ENCODE measurements around the gene HFE. TPM values are rescaled to one million over a fixed set of nuclear protein-coding genes. Genes with fewer than 3 reads are reported as not detected.

HFE gene
- 6.2 and 8.7 TPM in 2 replicates for total RNA-seq

GRCh38 chr6:26087284-26088115 is at the start of gene HFE:
Gene HFE, plus strand, starts transcription at chr6:26087429. Its CDS starts 12 bp downstream, at chr6:26087441.

Other genes starting within 250 kb of the HFE start
- gene SLC17A3, start 213.2 kb upstream of the HFE start, total RNA-seq, result not detected in 2 replicates
- 1.7 TPM in 1 of 2 replicates, not detected in the other for gene SLC17A2, start 156.7 kb upstream of the HFE start, total RNA-seq
- gene TRIM38, start 124.6 kb upstream of the HFE start, total RNA-seq, result 7.7 and 14.0 TPM in 2 replicates

Data from pericardium fibroblast (primary cell).